ENCODE data around the gene E2F2. TPM values are rescaled to one million over a fixed set of nuclear protein-coding genes. Genes with fewer than 3 reads are reported as not detected.

Gene E2F2
- total RNA-seq: 10 to 100 TPM in 1 of 5 experiments, 1 to 10 TPM in 1, under 1 TPM in 2, not detected in 1; 0.14 to 65.7 (median 2.5) TPM
- not detected for polyA plus RNA-seq
- not detected for total RNA-seq

- no peaks in the 10 kb centered on the region for H3K36me3 ChIP-seq (ENCODE audit: control insufficient read depth in 2 of 3, insufficient read depth in 3 of 3, low read length in 3 of 3)
- H3K27me3 Mint-ChIP-seq: peaks cover 0 to 4% (median 0%) of the 10 kb centered on the region in 5 donors
- H3K4me3 Mint-ChIP-seq: peak within 1 kb of the TSS; percentile 85 to 97 (median 90)
- H3K4me3 ChIP-seq (ENCODE audit: low read length): peak within 1 kb of the TSS; percentile 52
- no peaks in the 10 kb centered on the region for H3K9me3 Mint-ChIP-seq
- H3K4me1 Mint-ChIP-seq: peaks cover 49 to 76% (median 67%) of the 10 kb centered on the region in 7 donors
- DNase-seq: peak; percentile 61 to 81 (median 78)
- peak; percentile 83 for ATAC-seq
- H3K27me3 ChIP-seq (ENCODE audit: control insufficient read depth in 2 of 2, insufficient read depth in 2 of 2, low read length in 2 of 2): no peaks in the 10 kb centered on the region
- peak within 1 kb of the TSS in 7 of 9 donors; percentile 36 to 96 (median 70) for H3K27ac Mint-ChIP-seq
- ChIA-PET CTCF (interaction anchor here (0.6 to 11.5 kb wide), 5 partner anchors 14 to 113 kb away, joined by 3 to 203 read pairs (median 7); no protein-coding TSS in a partner anchor), POLR2A (interaction anchor here (0.7 to 1.4 kb wide), 8 partner anchors 12 to 1428 kb away, joined by 3 to 7 read pairs (median 3); no protein-coding TSS in a partner anchor)
- peaks cover 61 to 71% of the 10 kb centered on the region in 2 donors for H3K4me1 ChIP-seq (ENCODE audit: control insufficient read depth in 2 of 2, insufficient read depth in 2 of 2, low read length in 2 of 2)
- no peak within 1 kb of the TSS for H3K27ac ChIP-seq (ENCODE audit: low read depth, low read length)
- H3K36me3 Mint-ChIP-seq: peaks cover 0 to 16% (median 0%) of the 10 kb centered on the region in 5 donors
- no peaks in the 10 kb centered on the region for H3K9me3 ChIP-seq (ENCODE audit: control insufficient read depth in 2 of 3, low read length in 3 of 3)
- intact Hi-C loops (cut with micrococcal nuclease): loop anchor here (1.0 to 10.0 kb wide), 8 partner anchors 8 to 186 kb away; partner anchors contain the start of genes ASAP3 (in 2 of the 2), HNRNPR (in 2 of the 2), ZNF436 (in 2 of the 2) and ID3 (in 1 of the 2)
These were observed at the start of gene E2F2 for GRCh38 chr1:23530747-23531561. TSS of gene E2F2 (minus strand) at chr1:23531233. CDS start at chr1:23530793, 440 bp downstream.

GRCh38 chr1:23578997-23579363 lies 47.9 kb upstream of the E2F2 start:
- intact Hi-C loops (cut with micrococcal nuclease): loop anchor here in 1 of 2 donors (2.0 kb wide), 1 partner anchor 22 kb away; no protein-coding TSS in a partner anchor
- no peak overlapping the region for H3K27ac ChIP-seq (ENCODE audit: low read depth, low read length)
- POLR2A ChIA-PET: interaction anchor here (2.2 to 57.7 kb wide), 2 partner anchors 17 to 19 kb away, joined by 10 to 1267 read pairs; no protein-coding TSS in a partner anchor

GRCh38 chr1:23578311-23578996 lies 47.4 kb upstream of the E2F2 start:
- no peaks in the 10 kb centered on the region for H3K9me3 ChIP-seq (ENCODE audit: control insufficient read depth in 2 of 3, low read length in 3 of 3)
- no peak overlapping the region for H3K4me3 ChIP-seq (ENCODE audit: low read length)
- CTCF ChIA-PET: interaction anchor here (1.2 to 1.8 kb wide), 3 partner anchors 14 to 36 kb away, joined by 3 to 5 read pairs (median 3); no protein-coding TSS in a partner anchor
- no peaks in the 10 kb centered on the region for H3K27me3 ChIP-seq (ENCODE audit: control insufficient read depth in 2 of 2, insufficient read depth in 2 of 2, low read length in 2 of 2)
- DNase-seq (no peak), ATAC-seq (no peak)
- H3K27me3 Mint-ChIP-seq: no peaks in the 10 kb centered on the region
- peaks cover 6 to 29% of the 10 kb centered on the region in 2 donors for H3K4me1 ChIP-seq (ENCODE audit: control insufficient read depth in 2 of 2, insufficient read depth in 2 of 2, low read length in 2 of 2)
- intact Hi-C loops (cut with micrococcal nuclease): loop anchor here in 1 of 2 donors (2.0 kb wide), 1 partner anchor 22 kb away; no protein-coding TSS in a partner anchor
- peak overlapping the region; percentile 18 to 65 (median 52) for H3K4me3 Mint-ChIP-seq
- peaks cover 12 to 65% (median 53%) of the 10 kb centered on the region in 7 donors for H3K4me1 Mint-ChIP-seq
- no peaks in the 10 kb centered on the region for H3K36me3 ChIP-seq (ENCODE audit: control insufficient read depth in 2 of 3, insufficient read depth in 3 of 3, low read length in 3 of 3)
- peak overlapping the region; percentile 22 to 88 (median 68) for H3K27ac Mint-ChIP-seq
- POLR2A ChIA-PET: interaction anchor here (2.0 to 57.7 kb wide), 4 partner anchors 17 to 41 kb away, joined by 10 to 1267 read pairs (median 40); partner anchors contain the start of gene ID3
- H3K27ac ChIP-seq (ENCODE audit: low read depth, low read length): peak overlapping the region; percentile 59
- peaks cover 0 to 3% (median 0%) of the 10 kb centered on the region in 11 donors for H3K9me3 Mint-ChIP-seq
- no peaks in the 10 kb centered on the region for H3K36me3 Mint-ChIP-seq

More at GRCh38 chr1:23578997-23579363, 47.9 kb upstream of the E2F2 start:
- CTCF ChIA-PET: no interaction called here
- Mint-ChIP-seq H3K36me3 (no peaks in the 10 kb centered on the region), H3K27me3 (no peaks in the 10 kb centered on the region), H3K9me3 (peaks cover 0 to 3% (median 0%) of the 10 kb centered on the region in 11 donors), H3K27ac (peak overlapping the region in 7 of 9 donors; percentile 8 to 85 (median 42)), H3K4me1 (peaks cover 12 to 63% (median 53%) of the 10 kb centered on the region in 7 donors), H3K4me3 (peak overlapping the region in 7 of 10 donors; percentile 8 to 61 (median 36))
- H3K4me3 ChIP-seq (ENCODE audit: low read length): no peak overlapping the region
- peaks cover 6 to 29% of the 10 kb centered on the region in 2 donors for H3K4me1 ChIP-seq (ENCODE audit: control insufficient read depth in 2 of 2, insufficient read depth in 2 of 2, low read length in 2 of 2)
- H3K36me3 ChIP-seq (ENCODE audit: control insufficient read depth in 2 of 3, insufficient read depth in 3 of 3, low read length in 3 of 3): no peaks in the 10 kb centered on the region
- ATAC-seq (no peak), DNase-seq (no peak)
- H3K9me3 ChIP-seq (ENCODE audit: control insufficient read depth in 2 of 3, low read length in 3 of 3): no peaks in the 10 kb centered on the region
- no peaks in the 10 kb centered on the region for H3K27me3 ChIP-seq (ENCODE audit: control insufficient read depth in 2 of 2, insufficient read depth in 2 of 2, low read length in 2 of 2)

- H3K4me3 ChIP-seq (ENCODE audit: low read length): peak overlapping the region; percentile 25
- Mint-ChIP-seq H3K27me3 (no peaks in the 10 kb centered on the region), H3K36me3 (no peaks in the 10 kb centered on the region), H3K27ac (peak overlapping the region; percentile 22 to 97 (median 84)), H3K9me3 (peaks cover 0 to 3% (median 0%) of the 10 kb centered on the region in 11 donors), H3K4me1 (peaks cover 12 to 67% (median 53%) of the 10 kb centered on the region in 7 donors), H3K4me3 (peak overlapping the region; percentile 41 to 72 (median 62))
- CTCF ChIA-PET: interaction anchor here (1.0 to 2.0 kb wide), 12 partner anchors 15 to 60 kb away, joined by 3 to 17 read pairs (median 4); no protein-coding TSS in a partner anchor
- ATAC-seq (peak; percentile 79), DNase-seq (peak in 1 of 9 donors; percentile 50)
- no peaks in the 10 kb centered on the region for H3K9me3 ChIP-seq (ENCODE audit: control insufficient read depth in 2 of 3, low read length in 3 of 3)
- H3K27me3 ChIP-seq (ENCODE audit: control insufficient read depth in 2 of 2, insufficient read depth in 2 of 2, low read length in 2 of 2): no peaks in the 10 kb centered on the region
- intact Hi-C loops (cut with micrococcal nuclease): loop anchor here (2.0 kb wide), 3 partner anchors 13 to 23 kb away; partner anchors contain the start of gene ID3 (in 2 of the 2)
- H3K4me1 ChIP-seq (ENCODE audit: control insufficient read depth in 2 of 2, insufficient read depth in 2 of 2, low read length in 2 of 2): peaks cover 6 to 29% of the 10 kb centered on the region in 2 donors
- H3K27ac ChIP-seq (ENCODE audit: low read depth, low read length): peak overlapping the region; percentile 59
- POLR2A ChIA-PET: interaction anchor here (1.1 to 57.7 kb wide), 11 partner anchors 9 to 57 kb away, joined by 4 to 1267 read pairs (median 9); partner anchors contain the start of gene ID3
- H3K36me3 ChIP-seq (ENCODE audit: control insufficient read depth in 2 of 3, insufficient read depth in 3 of 3, low read length in 3 of 3): no peaks in the 10 kb centered on the region
These were observed 46.3 kb upstream of the E2F2 start for GRCh38 chr1:23577056-23578004.

GRCh38 chr1:23576338-23577055 lies 45.5 kb upstream of the E2F2 start:
- Histone ChIP-seq H3K27ac (ENCODE audit: low read depth, low read length) (peak overlapping the region; percentile 59), H3K4me1 (ENCODE audit: control insufficient read depth in 2 of 2, insufficient read depth in 2 of 2, low read length in 2 of 2) (peaks cover 6 to 29% of the 10 kb centered on the region in 2 donors), H3K4me3 (ENCODE audit: low read length) (no peak overlapping the region), H3K27me3 (ENCODE audit: control insufficient read depth in 2 of 2, insufficient read depth in 2 of 2, low read length in 2 of 2) (no peaks in the 10 kb centered on the region), H3K9me3 (ENCODE audit: control insufficient read depth in 2 of 3, low read length in 3 of 3) (no peaks in the 10 kb centered on the region), H3K36me3 (ENCODE audit: control insufficient read depth in 2 of 3, insufficient read depth in 3 of 3, low read length in 3 of 3) (no peaks in the 10 kb centered on the region)
- intact Hi-C loops (cut with micrococcal nuclease): loop anchor here (1.0 to 2.0 kb wide), 3 partner anchors 8 to 18 kb away; partner anchors contain the start of gene ID3 (in 2 of the 2)
- Mint-ChIP-seq H3K4me1 (peaks cover 12 to 67% (median 55%) of the 10 kb centered on the region in 7 donors), H3K27me3 (peaks cover 0 to 3% (median 0%) of the 10 kb centered on the region in 5 donors), H3K36me3 (no peaks in the 10 kb centered on the region), H3K27ac (peak overlapping the region; percentile 22 to 90 (median 83)), H3K4me3 (peak overlapping the region in 4 of 10 donors; percentile 20 to 66 (median 31)), H3K9me3 (peaks cover 0 to 3% (median 0%) of the 10 kb centered on the region in 11 donors)
- ChIA-PET CTCF (interaction anchor here (1.0 to 2.0 kb wide), 10 partner anchors 16 to 61 kb away, joined by 3 to 17 read pairs (median 5); no protein-coding TSS in a partner anchor), POLR2A (interaction anchor here (1.1 to 57.7 kb wide), 12 partner anchors 8 to 58 kb away, joined by 4 to 1267 read pairs (median 8); partner anchors contain the start of gene ID3)
- DNase-seq: no peak
- no peak for ATAC-seq
